ENCODE data around the gene SDK1. TPM values are rescaled to one million over a fixed set of nuclear protein-coding genes. Genes with fewer than 3 reads are reported as not detected.

SDK1 gene
- total RNA-seq, 4 donors from 2014 or later: 2.5 to 12.9 (median 6.1) TPM

- no peaks in the 10 kb centered on the region for H3K27me3 ChIP-seq
- no peak overlapping the region for H3K4me3 ChIP-seq
- 89% methylated on average over 2 of the region's 2 CpGs for WGBS
- TF ChIP-seq POLR2AphosphoS5 (IDR thresholded peaks at IDR 0.05) (no peak), POLR2A (IDR thresholded peaks at IDR 0.05) (no peak), EP300 (IDR thresholded peaks at IDR 0.05) (no peak), CTCF (IDR thresholded peaks at IDR 0.05) (no peak)
- no peaks in the 10 kb centered on the region for H3K4me1 ChIP-seq
- H3K9me3 ChIP-seq: no peaks in the 10 kb centered on the region
- H3K36me3 ChIP-seq: no peaks in the 10 kb centered on the region
- DNase-seq (ENCODE audit: low spot score in 2 of 2): no peak
- H3K27ac ChIP-seq: no peak overlapping the region
Measured at GRCh38 chr7:3649250-3649649, 348.2 kb downstream of the SDK1 start.

DNA sequence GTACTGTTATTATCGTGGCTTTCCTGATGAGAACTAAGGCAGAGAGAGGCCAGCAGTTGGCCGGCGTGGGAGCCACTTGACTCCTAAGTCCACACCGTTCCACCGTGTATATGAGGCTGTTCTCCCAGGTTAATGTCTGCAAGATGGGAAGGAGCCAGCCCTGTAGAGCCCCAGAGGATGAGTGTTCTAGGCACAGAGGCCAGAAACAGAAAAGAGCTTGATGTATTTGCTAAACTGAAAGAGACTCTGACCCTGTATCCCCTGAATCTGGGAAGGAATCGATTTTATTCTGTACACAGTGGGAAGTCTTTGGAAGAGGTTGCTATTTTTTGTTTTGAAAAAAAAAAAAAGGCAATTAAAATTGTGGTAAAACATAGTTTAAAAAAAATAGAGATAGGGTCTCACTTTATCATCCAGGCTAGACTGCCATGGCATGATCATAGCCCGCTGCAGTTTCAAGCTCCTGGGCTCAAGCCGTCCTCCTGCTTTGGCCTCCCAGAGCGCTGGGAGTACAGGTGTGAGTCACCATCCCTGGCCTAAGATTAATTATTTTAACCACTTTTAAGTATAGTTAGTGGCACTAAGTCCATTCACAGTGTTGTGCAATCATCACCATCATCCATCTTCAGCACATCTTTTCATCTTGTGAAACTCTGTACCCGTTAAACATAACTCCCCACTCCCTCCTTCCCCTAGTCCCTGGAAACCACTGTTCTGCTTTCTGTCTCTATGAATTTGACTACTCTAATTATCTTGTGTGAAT is 348.8 kb downstream of the SDK1 start:
- Histone ChIP-seq H3K4me1 (no peaks in the 10 kb centered on the region), H3K4me3 (no peak overlapping the region)

GRCh38 chr7:3650844-3651243 is 349.8 kb downstream of the SDK1 start:
- no peak for DNase-seq (ENCODE audit: low spot score in 2 of 2)
- TF ChIP-seq POLR2AphosphoS5 (IDR thresholded peaks at IDR 0.05): no peak
- 97% methylated on average over 2 of the region's 2 CpGs for WGBS
- Histone ChIP-seq H3K27ac (no peak overlapping the region), H3K9me3 (no peaks in the 10 kb centered on the region), H3K27me3 (no peaks in the 10 kb centered on the region), H3K4me3 (no peak overlapping the region), H3K36me3 (no peaks in the 10 kb centered on the region), H3K4me1 (no peaks in the 10 kb centered on the region)

More for the DNA sequence above, 348.8 kb downstream of the SDK1 start:
- H3K27me3 ChIP-seq: no peaks in the 10 kb centered on the region
- H3K27ac ChIP-seq: no peak overlapping the region
- 90% methylated on average over 10 of the region's 10 CpGs for WGBS
- H3K9me3 ChIP-seq: no peaks in the 10 kb centered on the region
- no peak for TF ChIP-seq CTCF (IDR thresholded peaks at IDR 0.05)
- no peak for TF ChIP-seq POLR2A (IDR thresholded peaks at IDR 0.05)
- TF ChIP-seq EP300 (IDR thresholded peaks at IDR 0.05): no peak
- TF ChIP-seq POLR2AphosphoS5 (IDR thresholded peaks at IDR 0.05): no peak
- no peaks in the 10 kb centered on the region for H3K36me3 ChIP-seq
- DNase-seq (ENCODE audit: low spot score in 2 of 2): no peak

GRCh38 chr7:3655635-3656034 is 354.6 kb downstream of the SDK1 start:
- DNase-seq (ENCODE audit: low spot score in 2 of 2): no peak
- Histone ChIP-seq H3K4me3 (no peak overlapping the region), H3K27ac (no peak overlapping the region), H3K4me1 (no peaks in the 10 kb centered on the region), H3K9me3 (no peaks in the 10 kb centered on the region), H3K27me3 (no peaks in the 10 kb centered on the region), H3K36me3 (no peaks in the 10 kb centered on the region)
- WGBS: 91% methylated on average over 7 of the region's 7 CpGs
- TF ChIP-seq POLR2A (IDR thresholded peaks at IDR 0.05) (no peak), EP300 (IDR thresholded peaks at IDR 0.05) (no peak), POLR2AphosphoS5 (IDR thresholded peaks at IDR 0.05) (no peak), CTCF (IDR thresholded peaks at IDR 0.05) (no peak)

GRCh38 chr7:3657206-3657605 is 356.2 kb downstream of the SDK1 start:
- Histone ChIP-seq H3K4me3 (no peak overlapping the region), H3K9me3 (no peaks in the 10 kb centered on the region), H3K36me3 (no peaks in the 10 kb centered on the region), H3K27me3 (no peaks in the 10 kb centered on the region), H3K27ac (no peak overlapping the region), H3K4me1 (no peaks in the 10 kb centered on the region)
- WGBS: 63% methylated on average over 6 of the region's 6 CpGs
- DNase-seq (ENCODE audit: low spot score in 2 of 2): no peak
- TF ChIP-seq POLR2A (IDR thresholded peaks at IDR 0.05) (no peak), EP300 (IDR thresholded peaks at IDR 0.05) (no peak), CTCF (IDR thresholded peaks at IDR 0.05) (no peak), POLR2AphosphoS5 (IDR thresholded peaks at IDR 0.05) (no peak)
